ENCODE data around the gene GAST. TPM values are rescaled to one million over a fixed set of nuclear protein-coding genes. Genes with fewer than 3 reads are reported as not detected.
A peak's percentile ranks its signal among the peaks of the same experiment; 100 is the strongest.

GAST gene
- total RNA-seq, 3 donors from 2014 or later (not counting 1 experiment from before 2014, with no cell fraction given), result not detected

- no peaks in the 10 kb centered on the region for H3K9me3 ChIP-seq (ENCODE audit: control insufficient read depth, insufficient read depth, low read length)
- peak overlapping the region; percentile 88 for H3K4me3 Mint-ChIP-seq
- intact Hi-C loops (cut with micrococcal nuclease), result loop anchor here (1.0 kb wide), 2 partner anchors 8 to 13 kb away; partner anchors contain the start of gene EIF1
- no peak for TF ChIP-seq CTCF (IDR thresholded peaks at IDR 0.05)
- H3K36me3 Mint-ChIP-seq, result no peaks in the 10 kb centered on the region
- no peaks in the 10 kb centered on the region for H3K9me3 Mint-ChIP-seq
- no peaks in the 10 kb centered on the region for H3K27me3 ChIP-seq (ENCODE audit: control insufficient read depth, insufficient read depth, low read length)
- H3K36me3 ChIP-seq (ENCODE audit: control insufficient read depth, insufficient read depth, low read length), result no peaks in the 10 kb centered on the region
- DNase-seq (no peak), ATAC-seq (no peak)
- H3K4me1 ChIP-seq (ENCODE audit: control insufficient read depth, insufficient read depth, low read length), result peaks cover 25% of the 10 kb centered on the region
- WGBS (ENCODE audit: insufficient coverage), result 96% methylated on average over 4 of the region's 5 CpGs
- no peaks in the 10 kb centered on the region for H3K27me3 Mint-ChIP-seq (ENCODE audit: low read depth in 2 of 2)
- H3K4me1 Mint-ChIP-seq, result peaks cover 17 to 22% of the 10 kb centered on the region in 2 donors
- H3K27ac ChIP-seq (ENCODE audit: low read length), result peak overlapping the region; percentile 88
- no peak overlapping the region for H3K4me3 ChIP-seq (ENCODE audit: low read length)
- peak overlapping the region; percentile 92 for H3K27ac Mint-ChIP-seq
Observed at GRCh38 chr17:41679740-41680425, 32.2 kb upstream of the GAST start.

GRCh38 chr17:41680426-41681040, 31.6 kb upstream of the GAST start:
- no peak for TF ChIP-seq CTCF (IDR thresholded peaks at IDR 0.05)
- intact Hi-C loops (cut with micrococcal nuclease), result no loop called here
- Histone ChIP-seq H3K4me3 (ENCODE audit: low read length) (no peak overlapping the region), H3K27ac (ENCODE audit: low read length) (no peak overlapping the region), H3K27me3 (ENCODE audit: control insufficient read depth, insufficient read depth, low read length) (no peaks in the 10 kb centered on the region), H3K4me1 (ENCODE audit: control insufficient read depth, insufficient read depth, low read length) (peaks cover 25% of the 10 kb centered on the region), H3K9me3 (ENCODE audit: control insufficient read depth, insufficient read depth, low read length) (no peaks in the 10 kb centered on the region), H3K36me3 (ENCODE audit: control insufficient read depth, insufficient read depth, low read length) (no peaks in the 10 kb centered on the region)
- Mint-ChIP-seq H3K27me3 (ENCODE audit: low read depth in 2 of 2) (no peaks in the 10 kb centered on the region), H3K27ac (peak overlapping the region in 1 of 2 donors; percentile 92), H3K4me3 (no peak overlapping the region), H3K9me3 (no peaks in the 10 kb centered on the region), H3K4me1 (peaks cover 17 to 22% of the 10 kb centered on the region in 2 donors), H3K36me3 (no peaks in the 10 kb centered on the region)
- DNase-seq (no peak), ATAC-seq (no peak)
- 93% methylated on average over 8 of the region's 10 CpGs for WGBS (ENCODE audit: insufficient coverage)

- ATAC-seq, result no peak
- intact Hi-C loops (cut with micrococcal nuclease), result no loop called here
- WGBS (ENCODE audit: insufficient coverage), result 43% methylated on average over 3 of the region's 3 CpGs
Observed at GRCh38 chr17:41681776-41682175, 30.4 kb upstream of the GAST start.

More at GRCh38 chr17:41681776-41682175, 30.4 kb upstream of the GAST start:
- Mint-ChIP-seq H3K4me1 (peaks cover 17 to 22% of the 10 kb centered on the region in 2 donors), H3K9me3 (no peaks in the 10 kb centered on the region), H3K36me3 (no peaks in the 10 kb centered on the region), H3K27ac (peak overlapping the region in 1 of 2 donors; percentile 29), H3K4me3 (no peak overlapping the region), H3K27me3 (ENCODE audit: low read depth in 2 of 2) (no peaks in the 10 kb centered on the region)
- no peak for TF ChIP-seq CTCF (IDR thresholded peaks at IDR 0.05)
- peaks cover 20% of the 10 kb centered on the region for H3K4me1 ChIP-seq (ENCODE audit: control insufficient read depth, insufficient read depth, low read length)
- no peak overlapping the region for H3K4me3 ChIP-seq (ENCODE audit: low read length)
- no peak for DNase-seq
- H3K27ac ChIP-seq (ENCODE audit: low read length), result no peak overlapping the region
- H3K27me3 ChIP-seq (ENCODE audit: control insufficient read depth, insufficient read depth, low read length), result no peaks in the 10 kb centered on the region
- no peaks in the 10 kb centered on the region for H3K9me3 ChIP-seq (ENCODE audit: control insufficient read depth, insufficient read depth, low read length)
- H3K36me3 ChIP-seq (ENCODE audit: control insufficient read depth, insufficient read depth, low read length), result no peaks in the 10 kb centered on the region

Measured in natural killer cell (primary cell).